SJSA1 (cell line): ENCODE measurements around the gene FNTB. TPM values are rescaled to one million over a fixed set of nuclear protein-coding genes. Genes with fewer than 3 reads are reported as not detected.

ENCODE experiments used
- DNase-seq, 2 experiments: peaks; one replicate each; pipeline ENCODE4 v3.0.0-alpha.2; 2015 to 2020; ENCODE audit warnings: low spot score in 2 of 2, low read depth in 1 of 2
- H3K27ac ChIP-seq: fragments of 250-450 bp; sonication (Bioruptor Pico); 2 replicates; pipeline ENCODE4 v1.5.1; 2020; ENCODE audit warnings: mild to moderate bottlenecking, moderate library complexity
- H3K27me3 ChIP-seq: fragments of 250-450 bp; sonication (Bioruptor Pico); replicated peaks from 2 replicates; pipeline ENCODE4 v1.5.1; 2020; ENCODE audit warnings: mild to moderate bottlenecking, moderate library complexity
- H3K36me3 ChIP-seq: fragments of 250-450 bp; sonication (Bioruptor Pico); 2 replicates; pipeline ENCODE4 v1.5.1; 2020; ENCODE audit warnings: mild to moderate bottlenecking
- H3K4me1 ChIP-seq: fragments of 250-450 bp; sonication (Bioruptor Pico); replicated peaks from 2 replicates; pipeline ENCODE4 v1.6.1; 2021; ENCODE audit warnings: mild to moderate bottlenecking
- H3K4me3 ChIP-seq: fragments of 250-450 bp; sonication (Bioruptor Pico); 2 replicates; pipeline ENCODE4 v1.5.1; 2020; ENCODE audit warnings: mild to moderate bottlenecking
- H3K9me3 ChIP-seq: fragments of 250-450 bp; sonication (Bioruptor Pico); replicated peaks from 2 replicates; pipeline ENCODE4 v1.5.1; 2020; ENCODE audit warnings: mild to moderate bottlenecking
- total RNA-seq: library from RNA; depleted of rRNA; stranded (reverse); fragments of >200 nt; shearing (Covaris generic); gene quantifications from 2 replicates; pipeline ENCODE4 v1.2.3, GENCODE V29; 2014

Gene FNTB
- total RNA-seq, 1 experiment from 2014 or later = 7.4 TPM

- Histone ChIP-seq H3K27ac (no peak overlapping the region), H3K27me3 (0 out of 2 replicates have a peak, but pooled peaks cover 2% of the 10 kb centered on the region), H3K4me1 (no peaks in the 10 kb centered on the region), H3K4me3 (no peak overlapping the region), H3K36me3 (no peaks in the 10 kb centered on the region), H3K9me3 (no peaks in the 10 kb centered on the region)
- no peak for DNase-seq
Measured at GRCh38 chr14:64979336-64980074, 7.2 kb upstream of the FNTB start.

- Histone ChIP-seq H3K36me3 (no peaks in the 10 kb centered on the region), H3K9me3 (no peaks in the 10 kb centered on the region), H3K27ac (no peak overlapping the region), H3K4me3 (no peak overlapping the region), H3K27me3 (0 out of 2 replicates have a peak, but pooled peaks cover 2% of the 10 kb centered on the region), H3K4me1 (peaks cover 5% of the 10 kb centered on the region; the same call in 1 of the 2 replicates)
- DNase-seq = peak in 1 of 2 experiments; percentile 42
Measured at GRCh38 chr14:64983439-64984310, 3.0 kb upstream of the FNTB start.

GRCh38 chr14:64987438-64987767, 708 bp downstream of the FNTB start:
- Histone ChIP-seq H3K4me3 (peak overlapping the region; percentile 61), H3K27me3 (no peaks in the 10 kb centered on the region), H3K36me3 (no peaks in the 10 kb centered on the region), H3K4me1 (peaks cover 5% of the 10 kb centered on the region; the same call in 1 of the 2 replicates), H3K27ac (no peak overlapping the region), H3K9me3 (no peaks in the 10 kb centered on the region)
- no peak for DNase-seq

GRCh38 chr14:64990296-64990695, 3.6 kb downstream of the FNTB start:
- Histone ChIP-seq H3K9me3 (no peaks in the 10 kb centered on the region), H3K27me3 (no peaks in the 10 kb centered on the region), H3K36me3 (no peaks in the 10 kb centered on the region), H3K4me3 (no peak overlapping the region), H3K4me1 (peaks cover 21% of the 10 kb centered on the region), H3K27ac (no peak overlapping the region)
- DNase-seq = no peak

GRCh38 chr14:64990939-64991338, 4.2 kb downstream of the FNTB start:
- Histone ChIP-seq H3K36me3 (no peaks in the 10 kb centered on the region), H3K27ac (no peak overlapping the region), H3K9me3 (no peaks in the 10 kb centered on the region), H3K4me1 (peaks cover 20% of the 10 kb centered on the region), H3K27me3 (no peaks in the 10 kb centered on the region), H3K4me3 (no peak overlapping the region)
- no peak for DNase-seq

GRCh38 chr14:64992328-64992885, 5.7 kb downstream of the FNTB start:
- Histone ChIP-seq H3K4me3 (no peak overlapping the region), H3K9me3 (no peaks in the 10 kb centered on the region), H3K27ac (no peak overlapping the region), H3K4me1 (peaks cover 16% of the 10 kb centered on the region), H3K36me3 (no peaks in the 10 kb centered on the region), H3K27me3 (no peaks in the 10 kb centered on the region)
- no peak for DNase-seq

GRCh38 chr14:64993266-64993930, 6.7 kb downstream of the FNTB start:
- peaks cover 26% of the 10 kb centered on the region for H3K4me1 ChIP-seq
- H3K27me3 ChIP-seq = no peaks in the 10 kb centered on the region
- no peak for DNase-seq
- H3K4me3 ChIP-seq = no peak overlapping the region
- no peak overlapping the region for H3K27ac ChIP-seq
- H3K9me3 ChIP-seq = no peaks in the 10 kb centered on the region
- no peaks in the 10 kb centered on the region for H3K36me3 ChIP-seq

GRCh38 chr14:64994540-64994939, 7.8 kb downstream of the FNTB start:
- H3K27me3 ChIP-seq = no peaks in the 10 kb centered on the region
- H3K4me3 ChIP-seq = no peak overlapping the region
- peak overlapping the region; percentile 18; the same call in 1 of the 2 replicates for H3K27ac ChIP-seq
- H3K4me1 ChIP-seq = peaks cover 35% of the 10 kb centered on the region
- no peaks in the 10 kb centered on the region for H3K9me3 ChIP-seq
- no peaks in the 10 kb centered on the region for H3K36me3 ChIP-seq
- no peak for DNase-seq

- no peaks in the 10 kb centered on the region for H3K27me3 ChIP-seq
- H3K4me3 ChIP-seq = no peak overlapping the region
- peak in 1 of 2 experiments; percentile 38 for DNase-seq
- no peaks in the 10 kb centered on the region for H3K36me3 ChIP-seq
- peaks cover 42% of the 10 kb centered on the region for H3K4me1 ChIP-seq
- H3K27ac ChIP-seq = peak overlapping the region; percentile 18; the same call in 1 of the 2 replicates
- H3K9me3 ChIP-seq = no peaks in the 10 kb centered on the region
Measured at GRCh38 chr14:64995291-64995690, 8.6 kb downstream of the FNTB start.

- H3K36me3 ChIP-seq = no peaks in the 10 kb centered on the region
- no peaks in the 10 kb centered on the region for H3K27me3 ChIP-seq
- no peak overlapping the region for H3K27ac ChIP-seq
- no peak for DNase-seq
- no peak overlapping the region for H3K4me3 ChIP-seq
- peaks cover 61% of the 10 kb centered on the region for H3K4me1 ChIP-seq
- H3K9me3 ChIP-seq = no peaks in the 10 kb centered on the region
Measured at GRCh38 chr14:64997108-64997794, 10.6 kb downstream of the FNTB start.

GRCh38 chr14:64998455-64998931, 11.8 kb downstream of the FNTB start:
- Histone ChIP-seq H3K4me1 (peaks cover 73% of the 10 kb centered on the region), H3K9me3 (no peaks in the 10 kb centered on the region), H3K36me3 (no peaks in the 10 kb centered on the region), H3K27ac (no peak overlapping the region), H3K4me3 (no peak overlapping the region), H3K27me3 (no peaks in the 10 kb centered on the region)
- no peak for DNase-seq

GRCh38 chr14:65000898-65001591, 14.3 kb downstream of the FNTB start:
- Histone ChIP-seq H3K27me3 (no peaks in the 10 kb centered on the region), H3K9me3 (no peaks in the 10 kb centered on the region), H3K36me3 (no peaks in the 10 kb centered on the region), H3K4me3 (no peak overlapping the region), H3K27ac (peak overlapping the region; percentile 76), H3K4me1 (peaks cover 67% of the 10 kb centered on the region)
- DNase-seq = peak; percentile 57 to 74
